Effector memory CD4-positive, alpha-beta T cell (primary cell): ENCODE measurements around the gene FSCN2.

ENCODE experiments used
- DNase-seq, 3 donors: peaks; one replicate each; pipeline ENCODE4 v3.0.0-alpha.2; 2020
- H3K27ac ChIP-seq: 2 replicates; pipeline ENCODE4 v1.7.0; 2013; ENCODE audit warnings: mild to moderate bottlenecking, low read length, moderate library complexity; ENCODE audit not compliant: insufficient read depth, poor library complexity, severe bottlenecking
- H3K27me3 ChIP-seq: replicated peaks from 2 replicates; pipeline ENCODE4 v1.7.0; 2013; ENCODE audit warnings: mild to moderate bottlenecking, low read length; ENCODE audit not compliant: insufficient read depth, control insufficient read depth, poor library complexity, severe bottlenecking
- H3K36me3 ChIP-seq: 2 replicates; pipeline ENCODE4 v1.7.0; 2013; ENCODE audit warnings: mild to moderate bottlenecking, low read length, moderate library complexity; ENCODE audit not compliant: control insufficient read depth, insufficient read depth
- H3K4me1 ChIP-seq: 2 replicates; pipeline ENCODE4 v1.7.0; 2013; ENCODE audit warnings: low read length, mild to moderate bottlenecking; ENCODE audit not compliant: control insufficient read depth, insufficient read depth, poor library complexity, severe bottlenecking
- H3K4me3 ChIP-seq: 2 replicates; pipeline ENCODE4 v1.7.0; 2013; ENCODE audit warnings: low read length, low read depth, mild to moderate bottlenecking; ENCODE audit not compliant: insufficient read depth, poor library complexity, severe bottlenecking
- H3K9me3 ChIP-seq: 2 replicates; pipeline ENCODE4 v1.7.0; 2013; ENCODE audit warnings: mild to moderate bottlenecking, low read length, moderate library complexity; ENCODE audit not compliant: control insufficient read depth

The FSCN2 gene

DNA sequence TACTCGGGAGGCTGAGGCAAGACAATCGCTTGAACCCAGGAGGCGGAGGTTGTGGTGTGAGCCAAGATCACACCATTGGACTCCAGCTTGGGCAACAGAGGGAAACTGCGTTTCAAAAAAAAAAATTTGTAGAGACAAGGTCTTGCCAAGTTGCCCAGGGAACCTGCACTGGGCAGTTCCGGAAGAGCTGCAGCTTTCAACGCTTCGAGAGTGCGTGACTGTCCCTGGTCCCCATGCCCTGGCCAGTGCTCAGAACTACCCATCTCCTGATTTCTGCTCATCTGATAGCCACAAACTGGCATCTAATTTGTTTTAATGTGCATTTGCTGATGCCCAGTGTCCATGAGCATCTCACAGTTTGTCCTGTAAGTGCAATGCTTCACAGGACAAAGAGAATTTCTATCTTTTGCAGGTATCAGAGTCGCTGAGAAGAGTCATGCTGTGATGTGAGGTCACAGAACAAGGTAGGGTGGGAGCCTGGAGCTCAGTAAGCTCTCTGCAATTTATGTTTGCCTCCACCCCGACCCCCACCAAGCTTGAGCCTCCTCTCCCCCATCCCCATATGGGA, 19.5 kb upstream of the FSCN2 start:
- Histone ChIP-seq H3K27ac (peak overlapping the region; percentile 77), H3K27me3 (no peaks in the 10 kb centered on the region), H3K36me3 (peaks cover 28% of the 10 kb centered on the region), H3K4me3 (peak overlapping the region; percentile 67), H3K9me3 (no peaks in the 10 kb centered on the region), H3K4me1 (peaks cover 32% of the 10 kb centered on the region)
- no peak for DNase-seq

DNA sequence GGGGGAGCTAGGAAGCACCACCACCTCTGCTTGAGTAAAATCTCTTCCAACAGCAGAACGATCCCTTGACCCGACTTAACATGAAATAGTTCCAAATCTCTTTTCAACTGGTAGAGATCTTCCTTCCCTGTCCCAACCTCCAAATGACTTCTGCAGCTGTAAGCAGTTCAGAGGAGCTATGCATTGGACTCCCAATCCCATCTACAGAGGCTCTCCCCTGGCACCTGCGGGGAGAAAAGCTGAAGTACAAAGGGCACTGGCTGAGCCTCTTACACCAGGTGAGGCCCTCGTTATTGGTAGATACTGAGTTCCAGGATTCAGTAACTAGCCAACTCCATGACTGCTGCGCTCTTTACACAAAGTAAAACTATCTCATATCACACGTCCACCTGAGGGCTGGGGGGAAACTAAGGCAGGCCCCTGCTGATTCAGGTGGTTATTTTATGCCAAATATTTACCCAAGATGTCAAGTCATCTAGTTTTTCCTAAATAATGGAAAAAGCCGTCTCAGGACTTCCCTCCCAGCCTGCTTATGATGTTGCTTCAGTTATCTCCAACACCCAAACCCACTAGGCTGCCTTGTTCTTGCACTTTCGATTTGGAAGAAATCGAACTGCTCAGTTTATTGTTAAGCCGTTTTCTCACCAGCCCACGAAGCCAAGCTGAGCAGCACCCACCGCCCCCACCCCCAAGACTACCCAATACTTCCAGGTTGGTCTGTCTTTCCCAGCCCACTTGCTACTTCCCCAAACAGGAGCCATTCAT, 18.8 kb upstream of the FSCN2 start:
- Histone ChIP-seq H3K27ac (peak overlapping the region; percentile 77), H3K36me3 (peaks cover 28% of the 10 kb centered on the region), H3K4me3 (peak overlapping the region; percentile 67), H3K27me3 (no peaks in the 10 kb centered on the region), H3K9me3 (no peaks in the 10 kb centered on the region), H3K4me1 (peaks cover 32% of the 10 kb centered on the region)
- DNase-seq = peak in 1 of 3 donors; percentile 13

DNA sequence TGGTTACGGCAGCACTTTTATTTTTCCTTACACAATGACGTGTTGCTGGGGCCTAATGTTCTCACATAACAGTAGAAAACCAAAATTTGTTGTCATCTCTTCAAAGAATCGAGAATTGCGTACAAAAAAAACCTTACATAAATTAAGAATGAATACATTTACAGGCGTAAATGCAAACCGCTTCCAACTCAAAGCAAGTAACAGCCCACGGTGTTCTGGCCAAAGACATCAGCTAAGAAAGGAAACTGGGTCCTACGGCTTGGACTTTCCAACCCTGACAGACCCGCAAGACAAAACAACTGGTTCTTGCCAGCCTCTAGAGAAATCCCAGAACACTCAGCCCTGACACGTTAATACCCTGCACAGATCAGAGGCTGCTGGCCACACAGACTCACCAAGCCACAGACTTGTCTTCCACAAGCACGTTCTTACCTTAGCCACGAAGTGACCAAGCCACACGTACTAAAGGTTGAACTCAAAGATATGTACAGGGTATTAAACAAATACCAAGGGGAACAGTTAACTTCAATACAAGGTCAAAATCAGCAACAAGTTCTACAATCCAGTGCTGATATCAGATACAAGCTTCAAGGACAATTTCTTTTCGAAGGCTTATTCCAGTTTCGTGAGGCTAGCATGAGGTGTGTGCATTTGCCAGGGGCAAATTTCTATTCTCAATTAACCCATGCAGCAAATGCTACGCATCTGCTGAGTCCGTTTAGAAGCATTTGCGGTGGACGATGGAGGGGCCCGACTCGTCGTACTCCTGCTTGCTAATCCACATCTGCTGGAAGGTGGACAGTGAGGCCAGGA, 18.0 kb upstream of the FSCN2 start:
- Histone ChIP-seq H3K36me3 (peaks cover 28% of the 10 kb centered on the region), H3K27me3 (no peaks in the 10 kb centered on the region), H3K4me3 (peak overlapping the region; percentile 67), H3K9me3 (no peaks in the 10 kb centered on the region), H3K27ac (peak overlapping the region; percentile 77), H3K4me1 (peaks cover 35% of the 10 kb centered on the region)
- DNase-seq = no peak

DNA sequence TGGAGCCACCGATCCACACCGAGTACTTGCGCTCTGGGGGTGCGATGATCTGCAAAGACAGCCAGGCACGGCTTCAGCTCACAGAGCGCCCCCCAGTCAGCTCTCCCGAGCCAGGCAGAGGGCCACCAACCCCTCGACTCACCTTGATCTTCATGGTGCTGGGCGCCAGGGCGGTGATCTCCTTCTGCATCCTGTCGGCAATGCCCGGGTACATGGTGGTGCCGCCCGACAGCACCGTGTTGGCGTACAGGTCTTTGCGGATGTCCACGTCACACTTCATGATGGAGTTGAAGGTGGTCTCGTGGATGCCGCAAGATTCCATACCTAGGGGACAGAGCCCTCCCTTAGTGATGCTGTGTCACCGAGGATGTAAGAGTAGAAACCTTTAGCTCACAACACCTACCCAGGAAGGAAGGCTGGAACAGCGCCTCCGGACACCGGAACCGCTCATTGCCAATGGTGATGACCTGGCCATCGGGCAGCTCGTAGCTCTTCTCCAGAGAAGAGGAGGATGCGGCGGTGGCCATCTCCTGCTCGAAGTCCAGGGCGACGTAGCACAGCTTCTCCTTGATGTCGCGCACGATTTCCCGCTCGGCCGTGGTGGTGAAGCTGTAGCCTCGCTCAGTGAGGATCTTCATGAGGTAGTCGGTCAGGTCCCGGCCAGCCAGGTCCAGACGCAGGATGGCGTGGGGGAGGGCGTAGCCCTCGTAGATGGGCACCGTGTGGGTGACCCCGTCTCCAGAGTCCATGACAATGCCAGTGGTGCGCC, 17.2 kb upstream of the FSCN2 start:
- Histone ChIP-seq H3K36me3 (peaks cover 28% of the 10 kb centered on the region), H3K4me1 (peaks cover 43% of the 10 kb centered on the region), H3K4me3 (peak overlapping the region; percentile 67), H3K9me3 (no peaks in the 10 kb centered on the region), H3K27ac (peak overlapping the region; percentile 77), H3K27me3 (no peaks in the 10 kb centered on the region)
- DNase-seq = peak in 1 of 3 donors; percentile 24

DNA sequence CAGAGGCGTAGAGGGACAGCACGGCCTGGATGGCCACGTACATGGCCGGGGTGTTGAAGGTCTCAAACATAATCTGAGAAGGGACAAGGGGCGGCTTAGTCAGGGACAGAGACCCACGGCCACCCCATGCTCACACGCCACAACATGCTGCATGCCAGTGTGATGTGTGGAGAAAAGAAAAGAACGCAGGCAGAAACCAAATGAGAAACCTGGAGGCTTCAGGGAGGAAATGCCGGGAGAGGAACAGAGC, 16.7 kb upstream of the FSCN2 start:
- H3K4me3 ChIP-seq = peak overlapping the region; percentile 67
- no peak for DNase-seq

DNA sequence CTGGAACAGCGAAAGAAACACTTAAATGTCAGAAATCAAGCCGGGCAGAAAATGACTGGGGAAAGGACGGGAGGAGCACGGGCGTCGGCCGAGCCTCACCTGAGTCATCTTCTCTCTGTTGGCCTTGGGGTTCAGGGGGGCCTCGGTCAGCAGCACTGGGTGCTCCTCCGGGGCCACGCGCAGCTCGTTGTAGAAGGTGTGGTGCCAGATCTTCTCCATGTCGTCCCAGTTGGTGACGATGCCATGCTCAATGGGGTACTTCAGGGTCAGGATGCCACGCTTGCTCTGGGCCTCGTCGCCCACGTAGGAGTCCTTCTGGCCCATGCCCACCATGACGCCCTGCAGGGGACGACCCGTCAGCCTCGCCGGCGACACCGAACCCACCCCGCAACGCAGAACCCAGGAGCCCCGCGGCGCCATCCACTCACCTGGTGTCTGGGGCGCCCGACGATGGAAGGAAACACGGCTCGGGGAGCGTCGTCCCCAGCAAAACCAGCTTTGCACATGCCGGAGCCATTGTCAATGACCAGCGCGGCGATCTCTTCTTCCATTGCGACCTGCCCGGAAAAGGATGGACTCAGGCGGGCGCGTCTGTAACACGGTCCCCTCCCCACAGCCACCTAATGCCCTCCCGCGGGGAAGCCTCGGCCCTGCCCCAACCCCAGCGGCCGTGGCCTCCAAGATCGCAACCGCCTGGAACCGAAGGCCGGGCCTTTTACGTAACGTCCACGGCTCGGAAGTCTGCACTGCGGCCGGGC, 16.2 kb upstream of the FSCN2 start:
- peak in 1 of 3 donors; percentile 32 for DNase-seq
- peaks cover 28% of the 10 kb centered on the region for H3K36me3 ChIP-seq
- H3K4me1 ChIP-seq = peaks cover 49% of the 10 kb centered on the region
- peak overlapping the region; percentile 67 for H3K4me3 ChIP-seq
- no peaks in the 10 kb centered on the region for H3K27me3 ChIP-seq
- no peaks in the 10 kb centered on the region for H3K9me3 ChIP-seq
- H3K27ac ChIP-seq = peak overlapping the region; percentile 77

More for the DNA sequence above, 16.7 kb upstream of the FSCN2 start:
- Histone ChIP-seq H3K4me1 (peaks cover 48% of the 10 kb centered on the region), H3K9me3 (no peaks in the 10 kb centered on the region), H3K27ac (peak overlapping the region; percentile 77), H3K27me3 (no peaks in the 10 kb centered on the region), H3K36me3 (peaks cover 28% of the 10 kb centered on the region)

DNA sequence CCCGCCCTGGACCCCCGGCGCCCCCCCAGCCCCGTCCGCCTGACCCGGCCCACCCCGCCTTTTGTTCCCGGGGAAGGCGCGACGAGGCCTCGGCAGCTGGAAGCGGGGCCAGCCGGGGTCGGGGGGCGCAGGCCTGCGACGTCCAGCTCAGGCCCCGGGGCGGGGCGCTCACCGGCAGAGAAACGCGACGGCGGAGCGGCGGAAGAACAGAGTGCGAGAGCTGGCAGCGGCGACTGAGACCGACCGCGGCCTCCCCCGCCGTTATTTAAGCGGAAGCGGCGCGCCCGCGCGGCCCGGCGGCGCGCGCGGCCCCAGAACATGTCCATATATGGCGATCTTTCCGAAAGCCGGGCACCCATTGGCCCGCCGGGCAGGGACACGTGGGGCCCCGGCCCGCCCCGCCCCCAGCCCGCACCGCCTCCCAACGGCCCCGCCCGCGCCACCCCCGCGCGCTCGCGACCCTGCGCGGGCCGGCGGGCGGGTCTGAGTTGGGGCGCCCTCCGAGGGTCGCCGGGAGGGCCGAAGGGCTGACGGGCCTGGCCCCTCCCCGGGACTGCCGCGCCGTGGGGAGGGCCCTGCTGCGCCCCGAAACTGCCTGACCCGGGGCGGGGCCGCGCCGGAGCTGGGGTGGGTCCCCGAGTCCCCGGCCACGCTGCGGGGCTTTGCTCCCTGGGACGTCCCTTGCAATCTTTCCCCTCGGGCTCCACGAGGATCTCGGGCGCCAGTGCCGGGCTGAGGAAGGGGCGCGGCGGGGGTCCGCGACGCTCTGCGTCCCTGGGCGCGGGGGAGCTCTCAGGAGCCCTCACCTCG, 15.4 kb upstream of the FSCN2 start, which contains the start of gene ACTG1:
ACTG1 (minus strand) TSS at position 238 of the 810 bp plus-strand sequence. CDS start 445 bp downstream, outside the sequence.
- DNase-seq = peak; percentile 83 to 87 (median 87)
- Histone ChIP-seq H3K9me3 (no peaks in the 10 kb centered on the region), H3K4me1 (peaks cover 51% of the 10 kb centered on the region), H3K27me3 (no peaks in the 10 kb centered on the region), H3K36me3 (peaks cover 28% of the 10 kb centered on the region), H3K27ac (peak within 1 kb of the TSS; percentile 77), H3K4me3 (peak within 1 kb of the TSS; percentile 67)

DNA sequence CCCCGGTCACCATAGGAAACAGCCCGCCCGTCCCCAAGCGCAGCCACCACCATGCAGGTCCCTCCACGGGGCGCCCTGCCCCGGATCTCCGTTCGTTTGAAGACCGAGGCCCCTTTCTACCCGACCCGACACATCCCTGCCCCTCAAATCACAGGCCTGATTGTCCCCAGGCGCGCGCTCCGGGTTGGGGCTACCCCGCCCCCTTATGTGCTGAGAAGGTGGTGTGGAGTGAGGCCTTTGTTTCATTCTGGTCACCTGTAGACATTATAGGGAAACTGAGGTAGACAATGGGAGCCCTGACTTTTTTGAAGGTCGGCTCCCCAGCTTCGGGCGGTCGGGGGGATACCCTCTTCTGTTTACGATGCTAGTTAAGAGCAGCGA, 14.8 kb upstream of the FSCN2 start:
- peak overlapping the region; percentile 67 for H3K4me3 ChIP-seq
- peak overlapping the region; percentile 75 for H3K27ac ChIP-seq
- no peaks in the 10 kb centered on the region for H3K27me3 ChIP-seq
- no peaks in the 10 kb centered on the region for H3K9me3 ChIP-seq
- DNase-seq = peak; percentile 34 to 44 (median 38)
- H3K4me1 ChIP-seq = peaks cover 55% of the 10 kb centered on the region
- peaks cover 28% of the 10 kb centered on the region for H3K36me3 ChIP-seq
